H1 (cell line): ENCODE results near the gene ABI3BP. TPM values are rescaled to one million over a fixed set of nuclear protein-coding genes. Genes with fewer than 3 reads are reported as not detected.

Experiments
- CTCF ChIA-PET: fragments of 300-600 bp; sonication (Branson Sonifier 250); formaldehyde crosslinking; loops from one replicate; lab custom pipeline; 2021; ENCODE audit not compliant: partially characterized antibody; lab: Charles Lee
- POLR2A ChIA-PET: fragments of 300-600 bp; sonication (Branson Sonifier 250); formaldehyde crosslinking; loops from one replicate; lab custom pipeline; 2021; ENCODE audit warnings: inconsistent platforms; ENCODE audit not compliant: partially characterized antibody; lab: Charles Lee
- DNase-seq, 2 experiments: peaks; one replicate each; pipeline versions ENCODE4 v3.0.0 to v3.0.0-alpha.2; 2010 to 2022; ENCODE audit warnings: low spot score in 2 of 2, low read depth in 1 of 2, mixed read lengths in 1 of 2
- FAIRE-seq: peaks from 2 replicates; lab custom pipeline; 2011; peaks lifted over from hg19 to GRCh38; lab: Jason Lieb, UNC
- H2AFZ ChIP-seq: 2 replicates; pipeline ENCODE4 v1.8.1; 2012; ENCODE audit warnings: low read length, inconsistent platforms
- H2AK5ac ChIP-seq: 2 replicates; pipeline ENCODE4 v1.6.1; 2013; ENCODE audit warnings: low read depth, low read length
- H2BK120ac ChIP-seq: replicated peaks from 2 replicates; pipeline ENCODE3; 2013; ENCODE audit warnings: low read depth, low read length, inconsistent platforms
- H2BK12ac ChIP-seq: 2 replicates; pipeline ENCODE4 v1.6.1; 2013; ENCODE audit warnings: low read depth, low read length
- H2BK15ac ChIP-seq: 2 replicates; pipeline ENCODE4 v1.6.1; 2013; ENCODE audit warnings: low read length
- H2BK20ac ChIP-seq: 2 replicates; pipeline ENCODE4 v1.6.1; 2013; ENCODE audit warnings: low read length
- H2BK5ac ChIP-seq: 2 replicates; pipeline ENCODE4 v1.6.1; 2013; ENCODE audit warnings: low read depth, low read length
- H3K14ac ChIP-seq: 2 replicates; pipeline ENCODE4 v1.6.1; 2013; ENCODE audit warnings: inconsistent platforms; ENCODE audit not compliant: insufficient read length
- H3K18ac ChIP-seq: 2 replicates; pipeline ENCODE4 v1.6.1; 2013; ENCODE audit warnings: low read length; ENCODE audit errors: extremely low read depth
- H3K23ac ChIP-seq: 2 replicates; pipeline ENCODE4 v1.6.1; 2013; ENCODE audit warnings: inconsistent platforms; ENCODE audit not compliant: insufficient read length
- H3K23me2 ChIP-seq: 2 replicates; pipeline ENCODE4 v1.6.1; 2013; ENCODE audit warnings: low read depth, low read length
- H3K27ac ChIP-seq: 2 replicates; pipeline ENCODE4 v1.6.1; 2011; ENCODE audit warnings: low read depth, low read length, inconsistent platforms
- H3K27me3 ChIP-seq, 4 experiments: replicated peaks in 1 of 4; 1 replicate in 1 of 4; 2 replicates in 3 of 4; pipeline versions ENCODE4 v1.6.1 to v1.8.1; 2011 to 2013; ENCODE audit warnings: low read length in 3 of 4, mild to moderate bottlenecking in 3 of 4, inconsistent platforms in 2 of 4, mixed read lengths in 2 of 4, moderate library complexity in 1 of 4; ENCODE audit not compliant: control insufficient read depth in 3 of 4, insufficient read depth in 3 of 4; ENCODE audit errors: extremely low read depth in 1 of 4
- H3K36me3 ChIP-seq, 4 experiments: 2 replicates each; pipeline versions ENCODE4 v1.6.1 to v1.8.1; 2011 to 2013; ENCODE audit warnings: mild to moderate bottlenecking in 4 of 4, low read length in 3 of 4, moderate library complexity in 2 of 4, control low read depth in 1 of 4, inconsistent platforms in 1 of 4; ENCODE audit not compliant: insufficient read depth in 4 of 4, control insufficient read depth in 2 of 4
- H3K4ac ChIP-seq: replicated peaks from 2 replicates; pipeline ENCODE3; 2013; ENCODE audit warnings: low read length, low read depth, mixed read lengths, inconsistent platforms; ENCODE audit not compliant: insufficient read length
- H3K4me1 ChIP-seq, 4 experiments: replicated peaks in 1 of 4; 1 replicate in 1 of 4; 2 replicates in 3 of 4; pipeline versions ENCODE4 v1.6.1 to v1.8.1; 2011 to 2013; ENCODE audit warnings: low read length in 3 of 4, inconsistent platforms in 2 of 4, mixed read lengths in 1 of 4; ENCODE audit not compliant: insufficient read depth in 4 of 4, control insufficient read depth in 3 of 4
- H3K4me2 ChIP-seq, 2 experiments: 2 replicates each; pipeline versions ENCODE4 v1.6.1 to v1.8.1; 2011 to 2013; ENCODE audit warnings: low read depth in 2 of 2, low read length in 2 of 2, control low read depth in 1 of 2, inconsistent platforms in 1 of 2, mild to moderate bottlenecking in 1 of 2; ENCODE audit not compliant: insufficient read depth in 1 of 2
- H3K4me3 ChIP-seq, 4 experiments: fragments of 200-600, 300-600 bp in 1 of 4; sonication (generic), shearing (Covaris generic), sonication (Bioruptor Twin) in 1 of 4; 2 replicates each; pipeline versions ENCODE4 v1.5.1 to v1.8.1; 2011 to 2016; ENCODE audit warnings: low read length in 4 of 4, low read depth in 3 of 4, control low read depth in 2 of 4, inconsistent platforms in 2 of 4, mild to moderate bottlenecking in 2 of 4, mixed read lengths in 1 of 4, moderate library complexity in 1 of 4; ENCODE audit not compliant: insufficient read depth in 2 of 4; ENCODE audit errors: extremely low read depth in 1 of 4
- H3K56ac ChIP-seq: replicated peaks from 2 replicates; pipeline ENCODE3; 2013; ENCODE audit warnings: low read depth, mild to moderate bottlenecking, mixed read lengths, low read length, inconsistent platforms; ENCODE audit not compliant: insufficient read length
- H3K79me1 ChIP-seq: 2 replicates; pipeline ENCODE4 v1.6.1; 2013; ENCODE audit warnings: low read depth, low read length, control low read depth
- H3K79me2 ChIP-seq, 2 experiments: 2 replicates each; pipeline versions ENCODE4 v1.6.1 to v1.8.1; 2012 to 2013; ENCODE audit warnings: low read length in 2 of 2, mild to moderate bottlenecking in 2 of 2, inconsistent platforms in 1 of 2; ENCODE audit not compliant: insufficient read depth in 2 of 2, control insufficient read depth in 1 of 2
- H3K9ac ChIP-seq, 4 experiments: replicated peaks in 1 of 4; 1 replicate in 1 of 4; 2 replicates in 3 of 4; pipeline versions ENCODE4 v1.6.1 to v1.8.1; 2011 to 2013; ENCODE audit warnings: low read depth in 3 of 4, low read length in 3 of 4, control low read depth in 2 of 4, mild to moderate bottlenecking in 2 of 4, moderate library complexity in 2 of 4, inconsistent platforms in 1 of 4; ENCODE audit errors: extremely low read depth in 1 of 4
- H3K9me3 ChIP-seq, 2 experiments: 2 replicates each; pipeline versions ENCODE4 v1.6.1 to v1.8.1; 2012 to 2013; ENCODE audit warnings: mild to moderate bottlenecking in 2 of 2, moderate library complexity in 2 of 2, control low read depth in 1 of 2, inconsistent platforms in 1 of 2, low read depth in 1 of 2, low read length in 1 of 2, mixed read lengths in 1 of 2; ENCODE audit not compliant: insufficient read depth in 2 of 2
- H4K20me1 ChIP-seq, 2 experiments: replicated peaks in 1 of 2; 2 replicates each; pipeline versions ENCODE3 to v1.8.1; 2011 to 2013; ENCODE audit warnings: inconsistent platforms in 2 of 2, low read length in 2 of 2, mild to moderate bottlenecking in 1 of 2; ENCODE audit not compliant: insufficient read depth in 2 of 2, control insufficient read depth in 1 of 2
- H4K5ac ChIP-seq: 2 replicates; pipeline ENCODE4 v1.6.1; 2013; ENCODE audit warnings: low read length, low read depth, mixed read lengths, inconsistent platforms; ENCODE audit not compliant: insufficient read length
- H4K8ac ChIP-seq: 2 replicates; pipeline ENCODE4 v1.8.0; 2013; ENCODE audit warnings: mild to moderate bottlenecking, moderate library complexity, low read length, inconsistent platforms; ENCODE audit not compliant: insufficient read depth; ENCODE audit errors: extremely low read depth
- H4K91ac ChIP-seq: replicated peaks from 2 replicates; pipeline ENCODE3; 2013; ENCODE audit warnings: low read length, mixed read lengths, inconsistent platforms; ENCODE audit not compliant: insufficient read length
- CEBPB ChIP-seq: IDR thresholded peaks from 2 replicates; pipeline ENCODE4 v1.6.1; 2012; ENCODE audit warnings: low read depth, low read length
- CHD1 ChIP-seq: IDR thresholded peaks from 2 replicates; pipeline ENCODE4 v1.6.1; 2012; ENCODE audit warnings: low read depth, low read length, improper control_type of control experiment
- JUN ChIP-seq: IDR thresholded peaks from 2 replicates; pipeline ENCODE4 v1.6.1; 2011; ENCODE audit warnings: low read depth, mild to moderate bottlenecking, improper control_type of control experiment, low read length
- KDM1A ChIP-seq: fragments of 200-600, 300-600 bp; sonication (generic); IDR thresholded peaks from 2 replicates; pipeline ENCODE4 v1.7.1; 2016; ENCODE audit warnings: mild to moderate bottlenecking, low read length, borderline replicate concordance
- MAX ChIP-seq: IDR thresholded peaks from 2 replicates; pipeline ENCODE4 v1.6.1; 2012; ENCODE audit warnings: inconsistent platforms
- RAD21 ChIP-seq, 2 experiments: IDR thresholded peaks in 1 of 2; conservative IDR thresholded peaks in 1 of 2; 2 replicates each; pipeline ENCODE4 v1.6.1; 2011; ENCODE audit warnings: low read depth in 2 of 2, low read length in 2 of 2, improper control_type of control experiment in 1 of 2, inconsistent platforms in 1 of 2, mild to moderate bottlenecking in 1 of 2, moderate library complexity in 1 of 2
- RFX5 ChIP-seq: IDR thresholded peaks from 2 replicates; pipeline ENCODE4 v1.6.1; 2011; ENCODE audit warnings: low read depth, low read length, improper control_type of control experiment, borderline replicate concordance
- SAP30 ChIP-seq: fragments of 300-600 bp; sonication (generic); IDR thresholded peaks from 2 replicates; pipeline ENCODE4 v1.7.1; 2012; ENCODE audit warnings: low read length, moderate library complexity, mild to moderate bottlenecking, inconsistent platforms; ENCODE audit not compliant: insufficient read depth, insufficient replicate concordance
- SIRT6 ChIP-seq: IDR thresholded peaks from one replicate; pipeline ENCODE4 v1.7.1; 2012; ENCODE audit warnings: low read length, inconsistent platforms
- SP4 ChIP-seq: IDR thresholded peaks from 2 replicates; pipeline ENCODE4 v1.6.1; 2012; ENCODE audit warnings: low read length, inconsistent platforms
- SRF ChIP-seq: IDR thresholded peaks from 2 replicates; pipeline ENCODE4 v1.6.1; 2011; ENCODE audit warnings: mild to moderate bottlenecking, low read depth, low read length, moderate library complexity
- TAF1 ChIP-seq: IDR thresholded peaks from 2 replicates; pipeline ENCODE4 v1.6.1; 2011; ENCODE audit warnings: mild to moderate bottlenecking, low read depth, low read length
- USF2 ChIP-seq: IDR thresholded peaks from 2 replicates; pipeline ENCODE4 v1.6.1; 2011; ENCODE audit warnings: low read length, improper control_type of control experiment
- WGBS, 2 experiments: shearing (Covaris generic) in 1 of 2; methylation state at CpG; one replicate each; pipeline versions ENCODE4 v1.1.6 to v1.1.7; 2013 to 2015; ENCODE audit warnings: low lambda C conversion rate in 2 of 2, mixed read lengths in 2 of 2, inconsistent platforms in 1 of 2, low coverage in 1 of 2, missing lambda C conversion rate in 1 of 2; ENCODE audit not compliant: insufficient replicate concordance in 2 of 2, insufficient coverage in 1 of 2, insufficient read length in 1 of 2; ENCODE audit errors: extremely low coverage in 1 of 2, missing lambda C conversion rate in 1 of 2; 5-methylcytosine and 5-hydroxymethylcytosine counted together
- polyA plus RNA-seq, 7 experiments: library from polyadenylated mRNA; depleted of rRNA in 3 of 7; stranded (reverse) in 5 of 7; unstranded in 2 of 7; fragments of >200 nt in 5 of 7; fragments of 200-250 nt in 2 of 7; gene quantifications; 1 replicate in 5 of 7; 2 replicates in 1 of 7; 4 replicates in 1 of 7; pipeline versions ENCODE4 v1.2.1 to v1.2.3, GENCODE V29; 2011 to 2013; ENCODE audit warnings: missing spikeins in 2 of 7, mixed read lengths in 2 of 7
- total RNA-seq: library from RNA; stranded (reverse); fragmentation: NEBNext Ultra II Directional; extraction: Animal tissue kit (Norgen Biotek cat#: 25700); gene quantifications from 2 replicates; pipeline ENCODE4 v1.2.1, GENCODE V29; 2021

ABI3BP gene
- total and polyA plus RNA-seq, 2 of the 8 experiments (the other 6 are each of a cell fraction or from before 2014, with no cell fraction given): 0.08 to 0.32 TPM

- Histone ChIP-seq H4K20me1 (no peaks in the 10 kb centered on the region), H3K9me3 (no peaks in the 10 kb centered on the region), H2BK15ac (no peak overlapping the region), H4K91ac (no peak overlapping the region), H3K4me1 (peaks cover 0 to 7% (median 3%) of the 10 kb centered on the region in 4 experiments; a peak in 3 of 7 replicates), H2BK5ac (no peak overlapping the region), H3K23ac (no peak overlapping the region), H2BK20ac (no peak overlapping the region), H2AK5ac (no peak overlapping the region), H4K8ac (no peak overlapping the region), H3K23me2 (no peaks in the 10 kb centered on the region), H3K18ac (no peak overlapping the region), H3K4me2 (no peak overlapping the region), H3K56ac (no peak overlapping the region), H3K79me2 (no peaks in the 10 kb centered on the region), H2AFZ (no peak overlapping the region), H3K79me1 (no peaks in the 10 kb centered on the region), H3K14ac (no peak overlapping the region), H3K9ac (no peak overlapping the region), H3K4me3 (no peak overlapping the region), H2BK120ac (no peak overlapping the region), H3K27ac (no peak overlapping the region), H3K4ac (no peak overlapping the region), H3K27me3 (no peaks in the 10 kb centered on the region), H4K5ac (no peak overlapping the region), H3K36me3 (no peaks in the 10 kb centered on the region), H2BK12ac (no peak overlapping the region)
- 85% methylated on average over 3 of the region's 3 CpGs; no CpG with 5 or more reads in 1 of the 2 experiments for WGBS, 2 experiments
- no peak for FAIRE-seq
- no peak for DNase-seq
- CTCF ChIA-PET: interaction anchor here (0.9 to 4.7 kb wide), 5 partner anchors 12 to 21 kb away, joined by 5 to 33 read pairs (median 5); no protein-coding TSS in a partner anchor
- POLR2A ChIA-PET: interaction anchor here (1.5 to 2.6 kb wide), 3 partner anchors 11 to 17 kb away, joined by 3 to 12 read pairs (median 5); no protein-coding TSS in a partner anchor
- no peak for TF ChIP-seq SP4
- no peak for TF ChIP-seq MAX
- TF ChIP-seq SRF: no peak
- no peak for TF ChIP-seq CEBPB
- TF ChIP-seq SIRT6: no peak
- TF ChIP-seq SAP30: no peak
- no peak for TF ChIP-seq RAD21 (IDR thresholded peaks at IDR 0.05 in 1 of 2, conservative IDR thresholded peaks at IDR 0.05 in 1 of 2; ENCODE audit: low read depth in 2 of 2, low read length in 2 of 2)
- TF ChIP-seq USF2: no peak
- TF ChIP-seq JUN: no peak
- no peak for TF ChIP-seq CHD1
- TF ChIP-seq TAF1: no peak
- no peak for TF ChIP-seq RFX5
- no peak for TF ChIP-seq KDM1A
These were observed 234.1 kb downstream of the ABI3BP start for GRCh38 chr3:100759159-100759558.
